ENCODE data around the gene OGFOD1. TPM values are rescaled to one million over a fixed set of nuclear protein-coding genes. Genes with fewer than 3 reads are reported as not detected.

Gene OGFOD1
- total RNA-seq, 1 donor from 2014 or later = 55.4 TPM

DNA sequence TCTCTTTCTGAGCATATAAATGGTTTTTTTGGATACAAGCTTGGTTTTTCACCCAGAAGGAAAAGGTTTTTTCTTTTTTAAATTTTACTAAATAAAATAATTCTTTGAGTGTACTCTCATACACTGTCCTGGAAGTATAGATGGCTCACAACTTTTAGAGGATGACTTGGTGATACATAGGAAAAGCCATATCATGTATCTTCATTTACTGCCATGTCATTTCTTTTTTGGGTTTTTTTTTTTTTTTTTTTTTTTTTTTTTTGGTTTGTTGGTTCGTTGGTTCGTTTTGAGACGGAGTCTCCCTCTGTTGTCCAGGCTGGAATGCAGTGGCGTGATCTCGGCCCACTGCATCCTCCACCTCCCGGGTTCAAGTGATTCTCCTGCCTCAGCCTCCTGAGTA lies 11.8 kb downstream of the OGFOD1 start:
- TF ChIP-seq CTCF (conservative IDR thresholded peaks at IDR 0.05) = no peak
- no peak for DNase-seq (ENCODE audit: low read depth, low spot score)
- no peaks in the 10 kb centered on the region for H3K27me3 Mint-ChIP-seq (ENCODE audit: low read depth)
- no peak overlapping the region for H3K4me3 Mint-ChIP-seq
- H3K27ac Mint-ChIP-seq (ENCODE audit: unreplicated experiment) = no peak overlapping the region
- peaks cover 10% of the 10 kb centered on the region for H3K36me3 Mint-ChIP-seq (ENCODE audit: low read depth)
- H3K9me3 Mint-ChIP-seq = no peaks in the 10 kb centered on the region
- no peaks in the 10 kb centered on the region for H3K4me1 Mint-ChIP-seq

DNA sequence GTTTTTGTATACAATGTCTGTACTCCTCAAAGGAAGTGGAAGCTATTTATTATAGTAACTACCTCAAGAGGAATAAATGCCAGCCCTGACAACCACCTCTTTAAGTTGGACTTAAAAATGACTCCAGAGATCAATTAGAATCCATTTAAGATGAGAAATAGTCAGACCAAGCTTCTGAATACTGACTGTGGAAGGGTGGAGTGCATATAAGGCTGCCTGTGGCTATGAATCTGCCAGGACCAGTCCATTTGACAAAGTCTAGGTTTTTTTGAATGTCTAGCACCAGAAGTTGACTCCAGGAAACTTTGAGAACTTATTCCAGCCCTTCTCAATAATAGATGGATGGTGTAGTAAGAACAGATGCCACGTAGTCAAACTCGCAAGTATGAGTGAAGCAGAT lies 15.0 kb downstream of the OGFOD1 start:
- Mint-ChIP-seq H3K9me3 (no peaks in the 10 kb centered on the region), H3K27me3 (ENCODE audit: low read depth) (no peaks in the 10 kb centered on the region), H3K4me1 (no peaks in the 10 kb centered on the region), H3K36me3 (ENCODE audit: low read depth) (peaks cover 17% of the 10 kb centered on the region), H3K27ac (ENCODE audit: unreplicated experiment) (no peak overlapping the region), H3K4me3 (no peak overlapping the region)
- TF ChIP-seq CTCF (conservative IDR thresholded peaks at IDR 0.05) = no peak
- DNase-seq (ENCODE audit: low read depth, low spot score) = no peak

DNA sequence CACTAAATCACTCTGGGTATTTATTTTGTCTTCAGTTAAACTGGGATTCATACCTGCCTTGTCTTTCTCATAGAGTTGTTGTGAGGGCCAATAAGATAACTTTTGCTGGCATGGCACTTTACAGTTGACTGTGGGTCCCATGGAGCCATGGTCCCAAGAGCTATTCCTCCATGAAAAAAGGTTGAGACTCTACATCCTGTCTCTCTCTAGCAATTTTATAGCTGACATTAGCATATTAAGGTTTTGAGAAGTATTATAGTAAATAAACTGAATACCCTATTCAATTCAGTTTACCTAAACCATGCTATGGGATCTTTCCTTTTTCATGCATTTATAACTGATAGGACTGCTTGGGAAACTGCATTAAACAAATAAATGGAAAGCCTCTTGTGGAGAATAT lies 17.4 kb downstream of the OGFOD1 start:
- TF ChIP-seq CTCF (conservative IDR thresholded peaks at IDR 0.05) = no peak
- peaks cover 10% of the 10 kb centered on the region for H3K36me3 Mint-ChIP-seq (ENCODE audit: low read depth)
- H3K4me1 Mint-ChIP-seq = no peaks in the 10 kb centered on the region
- no peaks in the 10 kb centered on the region for H3K9me3 Mint-ChIP-seq
- H3K27me3 Mint-ChIP-seq (ENCODE audit: low read depth) = no peaks in the 10 kb centered on the region
- H3K27ac Mint-ChIP-seq (ENCODE audit: unreplicated experiment) = no peak overlapping the region
- H3K4me3 Mint-ChIP-seq = no peak overlapping the region
- no peak for DNase-seq (ENCODE audit: low read depth, low spot score)

DNA sequence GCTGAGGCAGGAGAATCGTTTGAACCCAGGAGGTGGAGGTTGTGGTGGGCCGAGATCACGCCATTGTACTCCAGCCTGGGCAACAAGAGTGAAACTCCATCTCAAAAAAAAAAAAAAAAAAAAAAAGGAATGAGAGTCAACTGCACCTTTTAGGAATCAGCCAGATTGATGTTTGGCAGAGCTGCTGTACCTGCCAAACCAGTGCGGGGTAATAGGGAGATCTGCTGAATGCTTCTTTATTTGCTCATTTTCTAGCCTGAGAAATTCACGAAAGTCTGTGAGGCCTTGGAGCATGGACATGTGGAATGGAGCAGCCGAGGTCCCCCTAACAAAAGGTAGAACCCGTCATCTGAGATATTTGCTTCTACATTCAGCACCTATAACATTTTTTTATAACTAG lies 18.4 kb downstream of the OGFOD1 start:
- no peaks in the 10 kb centered on the region for H3K27me3 Mint-ChIP-seq (ENCODE audit: low read depth)
- H3K4me1 Mint-ChIP-seq = no peaks in the 10 kb centered on the region
- peaks cover 10% of the 10 kb centered on the region for H3K36me3 Mint-ChIP-seq (ENCODE audit: low read depth)
- H3K27ac Mint-ChIP-seq (ENCODE audit: unreplicated experiment) = no peak overlapping the region
- H3K4me3 Mint-ChIP-seq = no peak overlapping the region
- no peak for DNase-seq (ENCODE audit: low read depth, low spot score)
- TF ChIP-seq CTCF (conservative IDR thresholded peaks at IDR 0.05) = no peak
- H3K9me3 Mint-ChIP-seq = no peaks in the 10 kb centered on the region

- no peak for TF ChIP-seq CTCF (conservative IDR thresholded peaks at IDR 0.05)
- Mint-ChIP-seq H3K9me3 (no peaks in the 10 kb centered on the region), H3K27me3 (ENCODE audit: low read depth) (no peaks in the 10 kb centered on the region), H3K4me3 (no peak overlapping the region), H3K4me1 (no peaks in the 10 kb centered on the region), H3K36me3 (ENCODE audit: low read depth) (peaks cover 10% of the 10 kb centered on the region), H3K27ac (ENCODE audit: unreplicated experiment) (no peak overlapping the region)
- no peak for DNase-seq (ENCODE audit: low read depth, low spot score)
These were observed 18.9 kb downstream of the OGFOD1 start for GRCh38 chr16:56470232-56470631.

DNA sequence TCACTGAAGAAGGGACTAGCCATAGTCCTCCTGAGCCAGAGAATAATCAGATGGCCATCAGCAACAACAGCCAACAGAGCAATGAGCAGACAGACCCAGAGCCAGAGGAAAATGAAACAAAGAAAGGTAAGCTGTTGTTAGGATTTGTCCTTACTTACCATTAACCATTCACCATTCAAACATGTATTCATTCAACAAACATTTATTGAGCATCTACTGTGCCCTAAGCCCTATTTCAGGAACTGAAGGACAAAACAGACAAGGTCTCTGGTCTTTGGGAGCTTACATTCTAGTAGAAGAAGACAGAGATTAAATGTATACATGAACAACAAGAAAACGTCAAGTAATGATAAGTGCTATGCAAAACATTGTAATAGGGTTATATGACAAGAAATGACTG lies 19.3 kb downstream of the OGFOD1 start:
- no peak for DNase-seq (ENCODE audit: low read depth, low spot score)
- Mint-ChIP-seq H3K27ac (ENCODE audit: unreplicated experiment) (no peak overlapping the region), H3K36me3 (ENCODE audit: low read depth) (peaks cover 10% of the 10 kb centered on the region), H3K27me3 (ENCODE audit: low read depth) (no peaks in the 10 kb centered on the region), H3K9me3 (no peaks in the 10 kb centered on the region), H3K4me3 (no peak overlapping the region), H3K4me1 (no peaks in the 10 kb centered on the region)
- TF ChIP-seq CTCF (conservative IDR thresholded peaks at IDR 0.05) = no peak
